HG03108 (cell line): Measurements from ENCODE around the gene MRFAP1L1.

ENCODE experiments used
- ATAC-seq: cut with Tn5 transposase; IDR thresholded peaks from one replicate; pipeline ENCODE4 v1.9.1; 2021; ENCODE audit warnings: moderate library complexity; ENCODE audit not compliant: unreplicated experiment

MRFAP1L1 gene

DNA sequence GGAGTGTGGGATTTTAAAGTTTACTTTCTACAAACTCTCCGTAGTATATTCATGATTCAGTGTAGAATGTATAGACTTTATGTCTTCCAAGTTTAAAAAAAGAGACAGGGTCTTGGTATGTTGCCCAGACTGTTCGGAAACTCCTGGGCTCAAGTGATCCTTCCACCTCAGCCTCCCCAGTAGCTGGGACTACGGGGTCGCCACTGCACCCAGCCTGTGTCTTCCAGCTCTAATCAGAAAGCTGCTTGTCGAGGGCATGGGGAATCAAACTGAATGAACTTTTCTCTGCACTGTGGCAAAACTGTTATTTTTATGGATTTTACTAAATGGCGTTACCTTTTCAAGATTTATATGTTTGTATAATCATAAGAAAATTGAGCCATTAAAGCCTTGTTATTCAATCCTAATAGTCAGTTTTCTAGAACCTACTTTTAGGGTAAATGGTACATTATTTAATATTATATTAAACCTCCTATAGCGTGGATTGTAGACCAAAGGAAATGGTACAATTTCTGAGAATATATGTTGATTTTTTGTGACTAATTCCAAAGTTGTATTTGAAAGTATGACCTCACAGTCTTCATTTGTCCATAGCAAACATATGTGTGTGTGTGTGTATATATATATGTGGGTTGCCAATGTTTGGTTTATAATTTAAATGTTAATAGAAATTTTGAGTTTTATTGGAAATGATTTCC is 7.4 kb upstream of the MRFAP1L1 start:
- ATAC-seq: no peak

DNA sequence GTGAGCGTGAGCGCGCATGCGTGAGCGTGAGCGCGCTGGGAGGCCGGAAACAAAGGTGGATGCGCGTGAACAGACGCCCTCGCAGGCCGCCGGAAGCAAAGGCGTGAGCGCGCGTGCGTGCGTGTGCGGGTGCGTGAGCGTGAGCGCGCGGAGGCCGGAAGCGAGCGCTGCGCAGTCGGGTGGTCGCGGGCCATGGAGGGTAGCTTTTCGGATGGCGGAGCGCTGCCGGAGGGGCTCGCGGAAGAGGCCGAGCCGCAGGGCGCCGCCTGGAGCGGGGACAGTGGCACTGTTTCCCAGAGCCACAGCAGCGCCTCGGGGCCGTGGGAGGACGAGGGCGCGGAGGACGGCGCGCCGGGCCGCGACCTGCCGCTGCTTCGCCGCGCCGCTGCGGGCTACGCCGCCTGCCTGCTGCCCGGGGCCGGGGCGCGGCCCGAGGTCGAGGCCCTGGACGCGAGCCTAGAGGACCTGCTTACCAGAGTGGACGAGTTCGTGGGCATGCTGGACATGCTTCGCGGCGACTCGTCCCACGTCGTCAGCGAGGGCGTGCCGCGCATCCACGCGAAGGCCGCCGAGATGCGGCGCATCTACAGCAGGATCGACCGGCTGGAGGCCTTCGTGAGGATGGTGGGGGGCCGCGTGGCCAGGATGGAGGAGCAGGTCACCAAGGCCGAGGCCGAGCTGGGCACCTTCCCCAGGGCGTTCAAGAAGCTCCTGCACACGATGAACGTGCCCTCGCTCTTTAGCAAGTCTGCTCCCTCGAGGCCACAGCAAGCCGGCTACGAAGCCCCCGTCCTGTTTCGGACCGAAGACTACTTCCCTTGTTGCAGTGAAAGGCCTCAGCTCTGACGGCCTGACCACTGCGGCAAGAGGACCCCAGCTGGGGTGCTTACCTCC is 6.6 kb upstream of the MRFAP1L1 start, which contains the start of gene BLOC1S4:
TSS of gene BLOC1S4 (plus strand) at position 157 of the 894 bp plus-strand sequence. CDS start at position 193, 36 bp downstream.
- peak; percentile 77 for ATAC-seq

DNA sequence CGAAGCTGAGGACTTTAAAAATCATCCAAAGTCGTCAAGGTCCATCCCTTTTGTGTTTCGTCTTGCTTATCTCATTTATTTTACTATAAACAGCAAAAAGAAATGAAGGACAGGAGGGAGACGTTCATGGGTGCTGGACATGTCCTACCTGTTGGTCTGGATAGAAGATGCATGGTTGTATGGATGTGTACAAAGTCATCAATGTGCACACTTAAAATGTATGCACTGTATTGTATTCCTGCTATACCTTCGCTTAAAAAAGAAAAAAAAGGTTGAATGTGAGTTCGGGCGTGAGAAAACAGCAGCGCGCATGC is 6.0 kb upstream of the MRFAP1L1 start:
- ATAC-seq: no peak

DNA sequence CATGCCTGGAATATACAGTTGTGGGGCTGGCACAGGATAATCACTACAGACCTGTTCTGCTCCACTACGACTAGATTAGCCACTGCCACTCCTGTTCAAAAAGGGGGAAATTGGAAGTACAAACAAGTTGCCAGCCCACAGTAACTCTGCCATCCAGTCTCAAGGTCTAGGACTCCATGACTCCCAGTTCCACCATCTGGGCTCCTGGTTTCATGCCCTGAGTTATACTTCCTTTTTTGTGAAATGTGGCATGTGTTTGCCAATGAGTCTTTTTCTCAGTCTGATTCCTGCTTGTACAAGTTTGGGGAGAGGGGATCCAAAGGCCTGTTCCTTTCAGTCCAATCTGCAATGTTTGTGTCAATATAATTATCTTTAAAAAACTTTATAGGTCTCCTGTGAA is 5.3 kb upstream of the MRFAP1L1 start:
- ATAC-seq: no peak

DNA sequence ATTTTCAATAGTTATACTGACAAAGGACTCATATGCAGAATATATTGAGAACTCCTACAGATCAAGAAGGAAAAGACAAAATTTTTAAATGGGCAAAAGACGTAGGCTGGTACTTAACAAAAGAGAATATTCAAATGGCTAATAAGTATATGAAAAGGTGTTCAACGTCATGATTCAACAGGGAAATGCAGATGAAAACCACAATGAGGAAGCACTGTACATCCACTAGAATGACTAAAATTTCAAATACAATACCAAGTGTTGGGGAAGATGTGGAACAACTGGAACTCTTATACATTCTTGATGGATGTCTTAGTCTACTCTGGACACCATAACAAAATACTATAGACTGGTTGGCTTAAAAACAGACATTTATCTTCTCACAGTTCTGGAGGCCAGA is 1.3 kb upstream of the MRFAP1L1 start:
- ATAC-seq: no peak

DNA sequence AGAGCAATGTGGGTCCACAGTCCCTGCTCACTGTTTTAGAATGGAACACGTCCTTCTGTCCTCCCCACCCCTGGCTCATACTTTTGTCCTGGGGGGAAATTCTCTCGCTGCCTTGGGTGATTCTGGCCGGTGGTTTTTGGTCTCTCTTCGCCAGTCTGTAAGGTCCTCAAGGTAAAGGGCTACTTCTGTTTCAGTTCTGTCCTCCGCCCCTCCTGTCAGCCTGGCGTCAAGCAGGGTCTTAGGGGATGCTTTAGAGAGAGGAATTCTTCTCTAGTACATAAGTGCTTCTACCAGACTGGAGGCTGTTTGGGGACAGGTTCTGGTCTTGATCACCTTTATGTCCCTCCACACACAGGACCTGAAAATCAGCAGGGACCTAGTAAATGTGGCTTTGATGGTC is 617 bp upstream of the MRFAP1L1 start:
- ATAC-seq: no peak

DNA sequence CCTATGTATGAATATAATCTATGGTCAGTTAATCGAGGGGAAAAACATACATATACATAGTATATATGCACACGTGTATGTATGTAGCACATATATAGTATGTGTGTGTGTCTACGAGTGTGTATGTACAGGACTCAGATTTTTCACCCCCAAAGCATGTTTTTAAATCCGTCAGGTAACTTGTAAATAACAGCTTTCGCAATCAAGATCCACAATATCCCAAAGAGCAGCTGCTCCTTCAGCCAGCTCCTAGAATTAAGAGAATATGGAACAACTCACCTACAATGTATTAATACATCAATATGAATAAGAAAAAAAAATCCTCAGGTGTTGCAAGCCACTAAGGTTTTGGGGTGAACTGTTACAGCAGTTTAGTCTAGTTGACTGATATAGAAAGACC is 3.5 kb downstream of the MRFAP1L1 start:
- ATAC-seq: no peak

DNA sequence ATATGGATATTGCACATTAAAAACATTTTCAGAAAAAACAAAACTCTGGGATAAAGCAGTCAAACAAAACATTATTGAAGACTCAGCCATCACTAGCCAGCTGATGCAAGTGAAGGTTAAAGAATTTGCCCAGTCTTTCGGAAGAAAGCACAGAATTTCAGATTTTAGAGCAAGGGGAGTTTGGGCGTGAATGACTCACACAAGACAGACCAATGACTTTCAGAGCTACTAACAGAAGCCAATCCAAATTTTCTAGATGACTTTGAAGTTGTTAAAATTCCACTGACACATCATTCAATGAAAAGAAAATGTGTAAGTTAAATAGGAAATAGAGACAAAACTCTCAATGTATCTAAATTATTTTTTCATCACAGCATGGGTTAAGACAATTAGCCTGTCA is 4.0 kb downstream of the MRFAP1L1 start:
- no peak for ATAC-seq

DNA sequence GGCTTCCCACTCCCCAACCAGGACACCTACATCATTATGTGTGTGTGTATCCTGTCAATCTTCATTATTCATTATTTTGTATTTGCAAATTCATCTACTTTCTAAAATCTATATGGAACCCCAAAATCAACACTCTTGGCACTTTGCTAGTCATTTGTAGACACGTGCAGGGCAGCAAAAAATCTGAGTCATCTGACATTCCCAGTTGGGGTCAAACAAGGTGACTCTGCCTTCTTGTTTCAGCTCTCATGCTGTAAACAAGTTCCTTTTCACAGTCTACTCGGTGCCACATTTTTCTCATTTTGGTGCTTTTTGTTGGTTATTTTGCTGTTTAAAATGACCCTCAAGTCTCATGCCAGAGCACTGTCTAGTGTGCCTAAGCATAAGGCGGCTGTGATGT is 5.9 kb downstream of the MRFAP1L1 start:
- no peak for ATAC-seq

DNA sequence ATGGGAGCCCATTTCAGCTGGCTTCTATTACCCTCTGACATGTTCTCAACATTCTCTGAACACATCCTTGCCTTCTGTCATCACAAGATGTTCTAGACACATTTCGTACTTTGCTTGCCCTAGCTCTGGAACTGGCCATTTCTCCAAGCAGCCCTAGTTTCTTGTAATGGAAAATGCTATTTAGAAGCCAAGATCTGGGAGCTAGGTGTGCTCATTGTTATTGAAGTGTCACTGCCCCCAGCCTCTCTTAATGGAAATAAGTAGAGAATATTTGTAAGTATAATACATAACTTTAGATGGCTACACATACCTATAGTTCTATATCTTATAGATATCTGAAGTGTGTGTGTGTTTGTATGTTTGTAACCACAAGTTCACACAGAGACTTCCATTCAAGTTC is 6.9 kb downstream of the MRFAP1L1 start:
- no peak for ATAC-seq

DNA sequence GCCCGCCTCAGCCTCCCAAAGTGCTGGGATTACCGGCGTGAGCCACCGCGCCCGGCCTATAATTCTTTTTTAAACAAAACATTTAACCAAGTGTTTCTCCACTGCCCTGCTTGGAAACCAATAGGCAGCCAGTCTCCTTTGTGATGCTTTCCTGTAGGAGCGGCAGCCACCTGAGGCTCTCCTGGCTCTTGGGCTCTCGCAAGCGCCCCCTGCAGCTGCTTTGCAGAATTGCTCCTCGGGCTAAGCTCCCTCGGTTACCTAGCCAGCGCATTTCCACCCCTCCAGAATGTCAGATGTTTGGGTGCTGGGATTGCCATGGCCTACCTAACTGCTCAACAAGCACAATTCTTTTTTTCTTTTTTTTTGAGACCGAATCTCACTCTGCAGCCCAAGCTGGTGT is 8.3 kb downstream of the MRFAP1L1 start:
- ATAC-seq: no peak

DNA sequence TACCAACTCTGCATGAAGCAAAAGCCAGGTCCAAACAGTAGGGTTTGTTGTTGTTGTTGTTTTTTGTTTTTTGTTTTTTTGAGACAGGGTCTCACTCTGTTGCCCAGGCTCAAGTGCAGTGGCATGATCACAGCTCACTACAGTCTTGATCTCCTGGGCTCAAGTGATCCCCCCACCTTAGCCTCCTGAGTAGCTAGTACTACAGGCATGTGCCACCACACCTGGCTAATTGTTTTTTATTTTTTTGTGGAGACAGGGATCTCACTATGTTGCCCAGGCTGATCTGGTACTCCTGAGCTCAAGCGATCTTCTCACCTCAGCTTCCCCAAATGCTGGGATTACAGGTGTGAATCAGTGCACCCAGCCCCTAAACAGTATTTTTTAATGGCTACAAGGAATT is 9.8 kb downstream of the MRFAP1L1 start:
- no peak for ATAC-seq

DNA sequence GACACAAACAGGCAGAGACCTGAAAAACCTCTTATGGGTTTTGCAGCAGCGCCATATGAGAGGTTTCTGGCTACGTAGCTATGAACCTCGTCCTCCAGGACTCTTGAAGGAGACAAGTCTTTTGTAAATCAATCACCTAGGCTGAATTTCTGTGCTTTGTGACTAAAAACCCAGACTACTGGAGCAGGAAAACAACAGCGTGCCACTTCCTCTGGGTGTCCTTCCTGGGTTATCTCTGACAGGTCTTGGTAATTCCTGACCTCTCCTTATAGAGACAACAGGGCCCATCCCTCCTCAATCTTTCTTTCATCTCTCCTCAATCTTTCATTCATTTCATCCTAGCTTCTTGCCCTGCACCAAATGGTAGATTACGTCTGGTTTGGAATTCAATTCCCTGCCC is 10.3 kb downstream of the MRFAP1L1 start:
- ATAC-seq: no peak

DNA sequence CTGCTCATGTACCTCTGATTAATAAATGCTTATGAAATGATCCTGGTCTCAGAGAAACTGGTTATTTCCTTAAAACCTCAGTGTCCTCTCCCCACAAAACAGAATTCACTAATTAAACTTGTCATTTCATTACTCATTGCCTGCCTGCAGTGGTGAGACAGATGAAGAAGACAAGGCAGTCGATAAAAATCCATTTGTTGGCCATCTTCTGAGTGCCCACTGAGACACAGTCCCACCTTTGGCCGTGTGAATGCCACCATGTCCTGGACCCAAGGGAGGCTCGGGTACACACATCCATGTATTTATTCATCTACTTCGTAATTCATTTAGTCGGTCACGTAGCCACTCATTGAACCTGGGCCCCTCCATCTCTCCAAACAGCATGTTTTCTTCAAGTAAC is 12.5 kb downstream of the MRFAP1L1 start:
- no peak for ATAC-seq

DNA sequence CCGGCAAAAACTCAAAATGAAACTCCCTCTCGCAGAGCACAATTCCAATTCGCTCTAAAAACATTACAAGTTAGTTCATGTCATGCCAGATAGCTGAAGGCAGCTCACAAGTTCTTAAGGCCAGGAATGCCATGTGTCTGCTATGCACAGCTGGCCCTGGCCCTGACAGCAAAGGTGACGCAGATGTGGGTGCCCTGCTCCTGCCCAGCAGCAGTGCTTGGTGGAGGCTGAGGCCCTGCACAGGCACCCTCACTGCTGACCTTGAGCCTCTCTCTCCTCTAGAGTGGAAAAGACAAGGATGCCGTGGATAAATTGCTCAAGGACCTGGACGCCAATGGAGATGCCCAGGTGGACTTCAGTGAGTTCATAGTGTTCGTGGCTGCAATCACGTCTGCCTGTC is 13.1 kb downstream of the MRFAP1L1 start:
- ATAC-seq: no peak

DNA sequence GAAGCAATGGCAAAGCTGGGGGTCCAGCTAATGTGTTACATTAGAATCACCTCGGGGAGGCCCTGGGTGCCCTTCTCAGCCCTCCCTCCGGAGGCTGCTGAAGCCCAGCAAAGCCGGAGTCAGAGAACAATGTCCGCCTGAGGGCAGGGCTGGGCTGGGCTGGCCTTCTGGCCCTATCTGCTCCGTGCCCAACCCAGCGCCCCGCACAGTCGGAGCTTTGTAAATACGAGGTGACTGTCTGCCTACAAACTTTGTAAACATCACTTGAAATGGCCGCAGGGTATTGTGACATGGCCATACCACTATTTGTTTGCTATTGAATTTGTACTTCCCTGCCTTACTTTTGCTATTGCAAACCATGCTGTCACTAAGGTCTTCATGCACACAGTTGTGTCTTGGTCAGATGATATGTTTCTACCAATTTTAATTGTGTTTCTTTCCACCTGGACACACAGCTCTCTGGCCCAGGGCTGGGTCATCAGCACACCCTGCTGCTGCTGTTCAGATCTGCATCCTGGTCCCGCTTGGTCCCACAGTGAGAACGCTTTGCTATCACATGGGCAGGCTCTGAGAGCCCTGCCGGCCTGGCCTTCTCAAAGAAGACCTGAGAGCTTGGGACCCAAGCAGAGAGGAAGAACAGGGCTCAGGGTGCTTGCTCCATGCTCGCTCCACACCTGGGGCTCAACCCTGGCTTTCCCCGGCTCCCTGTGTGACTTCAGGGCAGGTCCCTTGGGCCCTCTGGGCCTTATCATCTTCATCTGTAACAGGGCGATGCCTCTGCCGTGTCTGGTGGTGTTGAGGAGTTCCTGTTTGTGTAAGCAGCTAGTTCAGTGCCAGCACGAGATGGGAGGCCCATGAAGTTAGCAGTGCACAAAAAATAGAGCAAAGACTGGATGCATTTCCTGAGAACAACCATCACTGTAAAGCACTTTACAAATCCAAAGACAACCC is 13.7 kb downstream of the MRFAP1L1 start:
- ATAC-seq: no peak

DNA sequence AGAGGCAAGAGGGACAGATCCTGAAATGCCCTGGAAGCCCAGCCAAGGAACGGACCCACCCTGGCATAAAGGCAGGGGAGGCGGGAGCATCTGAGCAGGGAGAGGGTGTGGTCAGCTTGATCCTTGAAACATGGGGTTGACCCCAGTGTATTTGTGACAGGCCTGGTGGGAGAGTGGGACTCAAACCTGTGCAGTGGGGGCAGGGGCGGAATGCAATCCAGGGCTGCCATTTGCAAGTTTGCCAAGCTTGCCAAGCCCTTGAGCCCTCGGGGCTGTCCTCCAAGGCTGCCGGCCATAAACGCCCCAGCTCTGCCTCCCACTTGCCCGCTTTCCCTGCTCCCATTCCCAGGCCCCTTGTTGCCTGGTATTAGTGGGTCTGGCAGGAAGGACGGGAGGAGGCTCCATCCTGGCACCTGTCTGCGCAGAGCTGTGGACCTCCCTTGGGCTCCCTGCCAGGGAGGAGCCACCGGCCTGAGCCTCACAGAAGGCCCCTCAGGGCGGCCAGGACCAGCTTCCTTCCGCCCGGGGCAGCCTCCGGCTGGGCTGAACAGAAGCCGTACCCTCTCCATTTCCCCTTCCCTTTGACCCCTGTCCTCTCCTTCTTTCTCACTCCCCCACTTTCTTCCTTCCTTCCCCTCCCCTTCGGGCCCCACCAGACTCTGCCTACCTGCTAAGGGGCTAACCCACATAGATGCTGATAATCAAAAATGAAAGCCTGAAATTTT is 15.3 kb downstream of the MRFAP1L1 start:
- ATAC-seq: no peak

DNA sequence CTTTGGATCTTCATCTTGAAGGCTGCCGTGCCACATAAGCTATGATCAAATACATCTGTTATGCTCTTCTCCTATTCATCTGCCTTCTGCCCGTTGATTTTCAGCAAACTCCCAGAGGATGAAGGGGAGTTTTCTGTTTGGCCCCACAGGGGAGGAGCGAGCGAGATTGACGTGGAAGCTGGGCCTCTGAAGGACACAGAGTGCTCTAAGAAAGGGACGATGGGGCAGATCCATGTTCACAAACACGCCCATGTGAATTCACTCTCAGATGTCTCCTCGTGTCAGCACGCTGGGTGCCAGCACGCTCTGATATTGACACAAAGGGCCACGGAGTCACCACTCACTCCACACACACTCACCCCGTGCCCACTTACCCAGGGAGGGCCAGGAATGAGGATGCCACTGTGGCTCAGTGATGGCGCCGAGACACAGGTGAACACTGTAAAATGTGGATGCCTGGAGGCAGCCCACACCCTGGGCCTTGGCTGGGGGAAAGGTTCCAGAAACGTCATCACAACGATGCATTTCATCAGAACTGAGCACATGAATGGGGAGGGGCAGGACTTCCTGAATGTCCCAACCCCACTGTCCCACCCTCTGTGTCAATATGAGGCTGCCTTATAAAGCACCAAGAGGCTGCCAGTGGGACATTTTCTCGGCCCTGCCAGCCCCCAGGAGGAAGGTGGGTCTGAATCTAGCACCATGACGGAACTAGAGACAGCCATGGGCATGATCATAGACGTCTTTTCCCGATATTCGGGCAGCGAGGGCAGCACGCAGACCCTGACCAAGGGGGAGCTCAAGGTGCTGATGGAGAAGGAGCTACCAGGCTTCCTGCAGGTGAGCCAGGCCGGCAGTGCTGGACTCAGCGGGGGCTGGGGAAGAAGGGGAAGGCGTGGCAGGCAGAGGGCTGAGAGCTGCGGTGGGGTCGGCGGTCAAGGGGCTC is 16.2 kb downstream of the MRFAP1L1 start, which contains the start of gene S100P:
TSS of gene S100P (plus strand) at position 648 of the 946 bp plus-strand sequence. CDS start at position 703, 55 bp downstream.
- ATAC-seq: no peak

DNA sequence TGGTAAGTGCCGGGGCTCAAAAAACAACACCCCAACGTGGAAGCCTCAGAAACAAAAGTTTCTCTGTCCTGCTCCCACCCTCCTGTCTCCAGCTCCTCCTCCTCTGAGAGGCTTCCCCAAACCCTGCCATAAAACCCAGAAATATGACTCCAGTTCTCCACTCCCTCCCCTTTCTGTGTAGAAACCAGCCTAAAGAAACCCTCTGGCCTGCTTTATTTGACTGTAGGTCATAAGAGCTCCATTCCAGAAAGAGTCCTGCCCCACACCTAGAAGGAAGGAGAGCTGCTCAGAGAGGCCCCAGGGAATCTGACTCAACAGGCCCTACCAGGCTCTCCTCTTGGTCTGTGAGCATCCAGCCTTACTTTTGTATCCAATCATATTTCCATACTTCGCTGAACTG is 16.9 kb downstream of the MRFAP1L1 start:
- no peak for ATAC-seq
